AG09319 (cell line): ENCODE results near the gene ZBTB16.
"Not testable (repeated sequence)": the region's sequence is repeated elsewhere in the genome, so short reads cannot be mapped to it uniquely, and the experiment has no call there.

Source experiments
- DNase-seq: peaks from one replicate; pipeline ENCODE4 v3.0.0-alpha.2; 2010; ENCODE audit warnings: low read depth; ENCODE audit errors: extremely low read depth
- TF ChIP-seq, protein P1 (sequence below): IDR thresholded peaks from 2 replicates; pipeline ENCODE4 v1.5.1; 2011; ENCODE audit warnings: low read depth, mild to moderate bottlenecking, inconsistent platforms, low read length, moderate library complexity

Gene ZBTB16

DNA sequence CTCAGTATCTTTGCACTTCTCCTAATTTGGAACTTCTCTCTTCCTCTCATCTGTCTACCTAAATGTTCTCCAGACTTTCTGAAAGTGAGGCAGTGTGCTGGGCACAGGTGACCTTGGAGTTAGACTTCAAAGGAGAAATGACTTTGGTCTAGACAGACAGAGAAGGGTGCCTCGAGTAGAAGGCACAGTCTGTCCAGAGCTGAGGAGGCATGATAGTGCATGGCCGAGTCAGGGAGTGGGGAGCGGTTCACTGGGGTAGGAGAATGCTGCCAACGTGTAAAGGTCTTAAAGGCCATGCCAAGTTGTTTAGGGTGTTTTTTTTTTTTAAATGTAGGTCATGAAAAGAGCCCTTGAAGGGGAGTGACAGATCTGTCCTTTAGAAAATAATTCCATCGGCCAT lies 17.3 kb upstream of the ZBTB16 start:
- no peak for DNase-seq
- TF ChIP-seq, protein P1, sequence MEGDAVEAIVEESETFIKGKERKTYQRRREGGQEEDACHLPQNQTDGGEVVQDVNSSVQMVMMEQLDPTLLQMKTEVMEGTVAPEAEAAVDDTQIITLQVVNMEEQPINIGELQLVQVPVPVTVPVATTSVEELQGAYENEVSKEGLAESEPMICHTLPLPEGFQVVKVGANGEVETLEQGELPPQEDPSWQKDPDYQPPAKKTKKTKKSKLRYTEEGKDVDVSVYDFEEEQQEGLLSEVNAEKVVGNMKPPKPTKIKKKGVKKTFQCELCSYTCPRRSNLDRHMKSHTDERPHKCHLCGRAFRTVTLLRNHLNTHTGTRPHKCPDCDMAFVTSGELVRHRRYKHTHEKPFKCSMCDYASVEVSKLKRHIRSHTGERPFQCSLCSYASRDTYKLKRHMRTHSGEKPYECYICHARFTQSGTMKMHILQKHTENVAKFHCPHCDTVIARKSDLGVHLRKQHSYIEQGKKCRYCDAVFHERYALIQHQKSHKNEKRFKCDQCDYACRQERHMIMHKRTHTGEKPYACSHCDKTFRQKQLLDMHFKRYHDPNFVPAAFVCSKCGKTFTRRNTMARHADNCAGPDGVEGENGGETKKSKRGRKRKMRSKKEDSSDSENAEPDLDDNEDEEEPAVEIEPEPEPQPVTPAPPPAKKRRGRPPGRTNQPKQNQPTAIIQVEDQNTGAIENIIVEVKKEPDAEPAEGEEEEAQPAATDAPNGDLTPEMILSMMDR, result no peak

DNA sequence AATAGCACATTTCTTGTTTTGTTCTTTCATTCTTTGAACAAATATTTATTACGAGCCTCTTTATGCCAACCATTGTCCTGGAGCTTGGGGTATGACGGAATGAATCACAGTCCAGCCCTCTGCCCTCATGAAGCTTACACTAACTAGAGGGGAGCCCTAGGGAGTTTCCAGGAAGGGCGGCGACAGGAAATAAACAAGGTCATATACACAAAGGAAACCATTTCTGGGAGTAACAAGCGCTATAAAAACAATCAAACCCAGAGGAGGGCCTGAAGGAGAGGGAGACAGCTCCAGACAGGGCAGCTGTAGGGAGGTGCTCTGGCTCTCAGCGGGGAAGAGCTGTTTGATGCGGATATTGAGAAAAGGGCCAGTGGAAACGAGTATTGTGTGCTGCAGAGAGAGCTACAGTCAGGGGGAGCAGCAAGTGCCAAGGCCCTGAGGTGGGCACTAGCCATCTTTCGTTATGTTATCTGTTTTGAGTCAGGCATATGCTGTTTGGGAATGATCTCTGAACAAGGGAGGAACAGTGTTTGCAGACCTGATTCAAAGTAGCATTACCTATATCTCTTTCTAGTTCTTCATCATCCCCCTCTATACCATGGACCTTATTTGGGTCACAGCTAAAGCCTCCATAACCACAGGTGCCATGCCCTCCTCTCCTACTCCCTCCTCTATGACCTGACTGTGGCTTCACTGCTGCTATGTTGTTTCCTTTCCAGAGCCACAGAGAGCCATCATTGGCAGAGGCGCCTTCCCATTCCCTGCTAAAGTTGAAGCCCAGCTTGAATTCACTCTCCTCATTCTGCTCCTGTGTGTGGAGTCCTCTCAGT lies 15.3 kb upstream of the ZBTB16 start:
- no peak for DNase-seq

DNA sequence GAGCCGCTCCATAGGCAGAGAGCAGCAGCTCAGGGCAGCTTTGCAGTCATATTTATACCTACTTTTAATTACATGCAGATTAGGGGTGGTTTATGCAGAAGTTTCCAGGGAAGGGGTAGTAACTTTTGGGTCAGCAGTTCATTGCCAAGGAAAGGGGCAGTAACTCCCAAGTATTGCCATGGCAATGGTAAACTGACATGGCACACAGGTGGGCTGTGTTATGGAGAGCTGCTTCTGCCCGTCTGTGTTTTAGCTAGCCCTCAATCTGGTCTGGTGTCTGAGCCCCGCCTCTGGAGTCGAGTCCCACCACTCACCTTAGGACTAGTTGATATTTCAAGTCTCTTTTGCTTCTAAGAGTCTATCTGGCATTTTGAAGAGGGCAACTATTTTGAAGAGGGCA lies 12.2 kb upstream of the ZBTB16 start:
- TF ChIP-seq, protein P1, result no peak
- DNase-seq, result no peak

More for the DNA sequence above, 15.3 kb upstream of the ZBTB16 start:
- TF ChIP-seq, protein P1, result no peak

DNA sequence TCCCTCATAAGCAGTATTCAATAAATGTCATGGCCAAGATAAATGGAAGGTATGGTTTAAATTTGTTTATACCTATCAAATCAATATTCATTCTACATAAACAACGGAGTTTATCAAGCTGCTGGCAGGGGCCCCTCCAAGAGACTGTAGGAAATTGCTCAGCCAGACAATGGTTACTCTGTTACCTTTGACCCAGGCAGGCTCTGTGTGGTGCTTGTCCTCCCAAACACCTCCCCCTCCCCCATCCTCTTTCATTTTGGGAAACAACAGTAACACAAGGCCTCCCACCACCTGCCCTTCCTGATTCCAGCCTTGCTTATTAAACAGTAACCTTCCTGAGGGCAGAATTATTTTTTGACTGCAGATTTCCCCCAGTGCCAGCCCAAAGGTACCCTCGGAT lies 10.5 kb upstream of the ZBTB16 start:
- DNase-seq, result no peak
- TF ChIP-seq, protein P1, result no peak

DNA sequence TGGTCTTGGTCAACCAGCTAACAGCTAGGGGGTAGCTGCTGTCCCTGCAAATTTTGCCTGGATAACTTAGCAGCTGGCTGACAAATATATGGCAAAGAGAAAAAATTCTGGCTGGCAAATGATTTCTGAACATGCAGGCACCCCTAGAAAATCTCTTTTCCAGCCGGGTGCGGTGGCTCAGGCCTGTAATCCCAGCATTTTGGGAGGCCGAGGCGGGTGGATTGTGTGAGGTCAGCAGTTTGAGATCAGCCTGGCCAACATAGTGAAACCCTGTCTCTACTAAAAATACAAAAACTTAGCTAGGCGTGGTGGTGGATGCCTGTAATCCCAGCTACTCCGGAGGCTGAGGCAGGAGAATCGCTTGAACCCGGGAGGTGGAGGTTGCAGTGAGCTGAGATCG lies 9.7 kb upstream of the ZBTB16 start:
- not testable (repeated sequence) for DNase-seq

DNA sequence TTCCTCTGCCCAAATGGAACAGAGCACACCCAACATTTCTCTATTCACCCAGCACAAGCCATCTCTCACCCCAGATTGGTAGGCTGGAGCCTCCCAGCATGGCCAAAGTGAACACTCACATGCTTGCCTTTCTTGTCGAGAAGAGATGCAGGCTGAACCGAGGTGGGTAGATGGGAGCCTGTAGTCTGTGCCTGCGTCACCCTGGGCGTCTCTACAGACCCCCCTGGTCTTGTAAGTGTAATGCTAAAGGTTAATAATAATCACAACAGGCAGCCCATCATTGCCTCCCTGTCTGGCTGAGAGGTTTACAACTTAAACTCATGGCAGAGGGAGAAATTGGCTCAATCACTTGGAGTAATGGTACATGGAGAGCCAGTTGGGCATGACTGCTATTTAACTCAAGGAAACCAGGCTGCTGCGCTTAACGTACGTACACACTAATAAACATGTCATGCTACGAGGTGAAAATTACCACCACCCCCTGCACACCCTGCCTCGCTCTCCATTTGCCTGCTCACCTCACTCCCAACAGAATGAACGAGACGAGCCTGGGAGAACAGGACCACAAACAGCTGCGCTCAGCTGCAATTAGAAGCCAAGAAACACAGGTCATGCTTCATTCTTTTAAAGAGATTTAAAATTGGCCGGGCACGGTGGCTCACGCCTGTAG lies 9.1 kb upstream of the ZBTB16 start:
- TF ChIP-seq, protein P1, result no peak
- DNase-seq, result no peak

DNA sequence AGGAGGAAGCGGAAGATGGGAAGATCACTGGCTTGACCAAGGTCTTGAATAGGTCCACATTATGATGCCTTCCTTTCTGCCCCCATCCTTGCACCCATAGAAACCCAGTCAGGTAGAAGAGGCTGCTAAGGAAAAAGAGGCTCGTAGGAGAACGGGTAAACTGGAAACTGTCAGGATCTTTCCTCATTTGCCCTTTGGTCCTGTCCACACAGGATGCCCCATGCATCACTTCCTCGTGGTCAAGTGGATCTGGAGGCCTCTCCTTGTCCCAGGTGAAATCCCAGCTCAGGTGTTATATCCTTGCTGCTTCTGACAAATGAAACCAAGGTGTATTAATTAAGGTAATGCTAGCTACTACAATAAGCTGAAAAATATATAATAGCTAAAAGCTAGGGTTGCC lies 8.0 kb upstream of the ZBTB16 start:
- TF ChIP-seq, protein P1, result no peak
- no peak for DNase-seq
